Stimulated activated CD4-positive, alpha-beta T cell treated with anti-CD3 and anti-CD28 coated beads, Interleukin-12 subunit alpha, Interleukin-12 subunit beta, amount 100 ng/mL, for 4 hours (primary cell): ENCODE data around the gene MEG3.

ENCODE experiments used
- DNase-seq: peaks from one replicate; pipeline ENCODE4 v3.0.0-alpha.2; 2020

The MEG3 gene

DNA sequence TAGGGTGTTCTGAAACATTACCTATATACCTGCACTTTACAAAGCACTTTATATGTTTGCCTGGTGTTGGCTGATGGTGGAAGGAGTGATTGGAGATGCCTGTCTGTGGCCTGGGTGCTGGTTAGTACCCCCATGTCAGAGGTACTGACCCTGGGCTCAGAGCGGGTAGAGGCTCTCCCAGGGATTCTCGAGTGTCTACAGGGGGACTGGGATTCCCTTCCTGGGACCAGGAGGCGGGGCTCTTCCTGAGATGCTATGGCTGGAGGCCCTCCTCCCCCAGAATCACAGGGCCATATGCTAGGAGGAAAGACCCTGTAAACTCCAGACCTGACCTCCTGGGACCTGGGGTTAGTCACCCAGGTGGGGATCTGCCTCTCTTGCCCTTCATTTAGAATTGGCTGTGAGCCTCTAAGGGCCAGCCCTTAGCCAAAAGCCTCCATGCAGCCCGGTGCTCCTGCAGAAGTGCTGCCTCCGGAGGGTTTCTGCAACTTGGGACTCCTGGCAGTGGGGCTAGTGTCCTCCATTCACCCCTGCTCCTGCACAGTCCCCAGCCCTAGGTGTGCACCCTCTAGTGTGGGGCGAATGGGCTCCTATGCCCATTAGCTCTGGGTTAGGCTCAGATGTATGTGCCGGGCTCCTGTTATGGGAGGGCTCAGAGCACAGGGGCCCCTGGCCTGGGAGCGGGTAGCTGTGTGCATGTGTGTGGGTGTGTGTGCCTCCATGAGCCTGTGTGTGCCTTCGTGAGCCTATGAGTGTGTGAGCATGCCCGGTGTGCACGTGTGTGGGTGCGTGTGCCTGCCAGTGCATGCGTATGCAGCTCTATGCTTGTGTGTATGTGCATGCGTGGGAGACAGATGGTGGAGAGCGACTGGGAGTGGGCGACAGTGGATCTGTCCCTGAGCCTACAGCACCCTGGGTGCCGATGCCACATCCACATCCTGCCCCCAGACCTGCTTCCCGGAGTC lies 41.0 kb downstream of the MEG3 start:
- no peak for DNase-seq

DNA sequence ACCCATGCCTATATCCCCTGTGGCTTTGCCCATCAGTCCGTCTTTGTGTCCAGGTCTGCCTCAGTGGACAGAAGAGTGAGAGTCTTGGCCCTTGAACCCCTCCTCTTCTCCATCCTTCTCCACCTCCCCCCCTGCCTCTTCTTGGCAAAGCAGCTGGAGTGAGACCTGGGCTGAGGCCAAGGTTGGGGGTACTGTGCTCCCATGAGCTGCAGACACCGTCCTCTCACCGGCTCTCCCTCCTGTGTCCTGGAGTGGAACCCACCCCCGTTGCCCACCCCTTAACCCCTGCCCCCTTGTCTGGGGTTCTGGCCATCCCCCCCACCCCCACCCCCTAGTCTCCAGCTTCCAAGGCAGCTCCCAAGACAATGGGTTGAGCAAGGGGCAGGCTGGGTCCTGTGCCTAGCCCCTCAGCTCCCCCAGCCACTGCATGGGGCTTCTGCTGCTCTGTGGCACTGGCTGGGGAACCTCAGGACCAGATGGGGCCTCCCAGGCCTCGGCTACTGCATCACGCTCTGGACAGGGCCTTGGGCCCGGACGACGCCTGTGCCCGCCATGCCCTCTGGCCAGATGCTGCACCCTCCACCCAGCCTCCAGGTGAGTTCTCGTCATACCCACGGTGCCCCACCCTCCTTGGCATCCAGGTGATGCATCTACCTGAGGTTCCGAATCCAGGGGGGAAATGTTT lies 41.9 kb downstream of the MEG3 start:
- no peak for DNase-seq

DNA sequence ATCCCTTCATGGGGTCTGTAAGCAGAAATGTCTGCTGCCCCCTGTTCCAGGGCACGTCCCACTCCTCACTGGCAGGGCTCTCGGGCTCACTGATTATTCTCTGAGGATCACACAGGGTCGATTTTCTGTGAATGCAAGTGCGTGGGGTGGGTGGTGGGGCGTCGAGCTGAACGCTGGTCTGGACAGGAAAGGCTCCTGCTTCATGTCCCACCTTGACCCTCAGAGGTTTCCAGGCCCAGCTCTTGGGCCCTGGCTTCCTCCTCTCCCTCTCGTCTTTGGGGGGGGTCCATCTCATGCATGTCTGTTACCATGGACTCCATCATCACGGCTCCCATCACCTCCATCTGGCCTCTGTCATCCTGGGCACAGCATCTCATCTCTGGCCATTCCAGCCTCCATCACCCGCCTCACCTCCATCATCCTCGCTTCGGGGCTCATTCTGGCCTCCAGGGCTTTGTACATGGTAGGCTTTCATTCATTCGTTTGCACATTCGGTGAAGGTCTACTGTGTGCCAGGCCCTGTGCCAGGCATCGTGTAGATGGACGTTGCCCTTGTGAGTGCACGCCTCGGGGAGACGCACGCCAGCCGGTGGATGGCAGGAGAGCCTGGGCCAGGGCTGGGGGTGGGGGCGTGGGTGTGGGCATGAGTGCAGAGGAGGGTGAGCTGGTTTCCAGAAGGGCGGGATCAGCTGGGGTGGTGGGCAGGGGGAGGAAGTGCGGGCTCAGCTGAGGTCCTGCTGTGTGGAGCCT lies 42.9 kb downstream of the MEG3 start:
- DNase-seq = no peak

DNA sequence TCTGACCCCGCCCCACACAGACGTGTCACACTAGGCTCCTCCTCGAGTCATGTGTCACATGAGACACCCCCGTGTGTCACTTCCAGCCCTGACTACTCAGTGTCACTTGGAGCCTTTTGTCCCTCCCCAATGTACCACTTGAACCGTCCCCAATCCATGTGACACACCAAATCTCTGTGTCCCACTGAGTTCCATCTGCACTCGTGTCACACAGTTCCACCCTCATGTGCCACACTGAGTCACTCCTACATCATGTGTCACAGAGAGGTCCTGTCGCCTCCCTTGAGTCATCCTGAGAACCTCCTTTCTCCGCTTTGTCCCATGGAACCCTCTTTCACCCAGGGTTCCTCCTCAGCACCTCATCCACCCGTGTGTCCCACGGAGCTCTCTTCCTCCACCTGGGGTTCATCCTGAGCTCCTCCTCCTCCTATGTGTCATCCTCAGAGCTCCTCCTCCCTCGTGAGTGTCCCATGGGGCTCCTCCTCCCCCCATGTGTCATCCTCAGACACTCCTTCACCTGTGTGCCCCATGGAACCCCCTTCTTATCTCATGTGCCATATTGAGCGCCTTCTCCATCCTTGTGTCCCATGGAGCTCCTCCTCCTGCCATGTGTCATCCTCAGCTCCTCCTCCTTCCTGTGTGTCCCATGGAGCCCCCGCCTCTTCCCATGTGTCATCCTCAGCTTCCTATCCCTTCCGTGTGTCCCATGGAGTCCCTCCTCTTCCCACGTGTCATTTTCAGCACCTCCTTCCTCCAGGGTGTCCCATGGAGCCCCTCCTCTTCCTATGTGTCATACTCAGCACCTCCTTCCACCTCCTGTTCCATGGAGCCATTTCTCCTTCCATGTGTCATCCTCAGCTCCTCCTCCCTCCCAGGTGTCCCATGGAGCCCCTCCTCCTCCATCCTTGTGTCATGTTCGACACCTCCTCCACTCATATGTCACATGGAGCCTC lies 45.6 kb downstream of the MEG3 start:
- DNase-seq = no peak

DNA sequence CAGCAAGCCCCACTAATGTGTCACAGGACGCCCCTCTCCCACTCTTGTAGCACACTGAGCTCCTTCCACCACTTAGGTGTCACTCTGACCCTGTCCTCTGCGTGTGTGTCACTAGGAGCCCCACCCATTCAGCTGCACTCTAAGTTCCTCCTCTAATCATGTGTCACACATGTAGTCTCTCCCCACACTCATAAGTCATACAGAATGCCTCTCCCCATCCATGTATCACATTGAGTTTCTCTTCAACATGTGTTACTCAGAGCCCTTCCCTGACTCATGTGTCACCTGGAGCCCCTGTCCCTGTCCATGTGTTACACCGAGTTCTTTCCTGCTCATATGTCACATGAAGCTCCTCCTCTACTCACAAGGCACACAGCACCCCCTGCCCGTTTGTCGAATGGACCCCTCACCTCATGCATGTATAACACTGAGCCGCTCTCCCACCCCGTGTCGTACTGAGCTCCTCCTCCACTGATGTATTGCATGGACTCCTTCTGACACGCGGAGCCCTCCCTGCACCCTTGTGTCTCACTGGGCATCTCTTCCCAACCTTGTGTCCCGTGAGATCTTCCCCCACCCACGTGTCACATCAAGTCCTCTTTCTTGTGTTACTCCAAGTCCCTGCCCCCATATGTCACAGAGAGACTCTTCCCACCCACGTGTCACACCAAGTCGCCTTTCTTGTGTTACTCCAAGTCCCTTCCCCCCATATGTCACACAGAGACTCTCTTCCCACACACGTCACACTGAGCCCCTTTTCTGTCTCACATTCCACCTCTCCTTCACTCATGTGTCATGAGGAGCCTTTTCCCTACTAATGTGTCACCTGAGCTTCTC lies 46.6 kb downstream of the MEG3 start:
- DNase-seq = no peak

DNA sequence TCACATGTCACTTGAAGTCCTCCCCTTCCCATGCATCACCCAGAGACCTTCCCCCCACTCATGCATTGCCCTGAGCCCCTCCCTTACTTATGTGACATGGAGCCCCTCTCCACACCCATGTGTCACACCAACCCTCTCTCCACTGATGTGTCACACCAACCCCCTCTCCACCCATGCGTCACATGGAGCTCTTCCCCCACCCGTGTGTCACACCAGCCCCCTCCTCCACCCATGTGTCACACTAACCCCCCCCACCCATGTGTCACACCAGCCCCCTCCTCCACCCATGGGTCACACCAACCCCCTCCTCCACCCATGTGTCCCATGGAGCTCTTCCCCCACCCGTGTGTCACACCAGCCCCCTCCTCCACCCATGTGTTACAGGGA lies 47.2 kb downstream of the MEG3 start:
- no peak for DNase-seq

DNA sequence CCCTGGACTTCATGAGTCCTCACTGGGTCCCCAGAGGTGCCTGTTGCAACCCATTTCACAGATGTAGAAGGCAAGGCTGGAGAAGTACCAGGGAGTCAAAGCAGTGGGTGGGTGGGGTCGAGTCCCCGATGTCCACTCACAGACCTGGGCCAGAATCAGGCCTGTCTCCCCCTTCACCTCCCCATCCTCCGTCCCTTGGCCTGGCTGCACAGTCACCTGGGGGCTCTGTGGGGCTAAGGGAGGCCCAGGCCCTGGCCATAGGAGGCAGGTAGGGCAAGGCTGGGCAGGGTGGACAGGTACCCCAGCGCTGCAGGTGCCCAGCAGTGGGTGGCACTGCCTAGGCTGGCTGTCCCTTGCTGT lies 48.1 kb downstream of the MEG3 start:
- no peak for DNase-seq

DNA sequence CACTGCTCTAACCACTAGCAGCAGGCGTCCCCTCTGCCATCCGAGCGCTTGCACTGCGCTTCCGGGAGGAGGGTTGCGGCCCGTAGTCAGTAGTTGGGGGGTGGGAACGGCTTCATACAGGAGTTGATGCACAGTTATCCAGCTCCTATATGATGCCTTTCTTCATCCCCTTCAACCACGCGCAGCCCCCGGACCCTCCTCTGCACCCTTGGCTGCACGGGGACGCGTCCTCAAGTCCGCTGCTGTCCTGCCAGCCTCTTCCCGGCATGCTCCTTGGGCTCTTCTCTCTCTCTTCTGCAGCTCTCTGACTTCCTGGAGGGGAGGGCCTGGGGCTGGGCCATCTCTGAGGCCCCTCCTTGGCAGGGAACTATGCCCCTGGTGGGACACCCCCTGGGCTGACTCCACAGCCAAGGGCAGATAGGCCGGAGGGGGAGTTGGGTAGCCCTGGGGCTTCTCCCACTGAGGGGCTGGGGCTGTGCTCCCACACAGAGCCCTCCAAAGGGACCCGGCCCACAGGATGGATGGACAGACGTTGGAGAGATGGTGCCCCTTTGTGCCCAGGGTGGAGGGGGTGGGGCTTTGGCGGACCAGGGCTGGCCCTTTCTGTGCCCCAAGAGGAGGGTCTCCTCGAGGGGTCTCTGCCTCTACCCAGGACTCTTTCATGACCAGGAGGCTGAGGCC lies 48.6 kb downstream of the MEG3 start:
- no peak for DNase-seq

DNA sequence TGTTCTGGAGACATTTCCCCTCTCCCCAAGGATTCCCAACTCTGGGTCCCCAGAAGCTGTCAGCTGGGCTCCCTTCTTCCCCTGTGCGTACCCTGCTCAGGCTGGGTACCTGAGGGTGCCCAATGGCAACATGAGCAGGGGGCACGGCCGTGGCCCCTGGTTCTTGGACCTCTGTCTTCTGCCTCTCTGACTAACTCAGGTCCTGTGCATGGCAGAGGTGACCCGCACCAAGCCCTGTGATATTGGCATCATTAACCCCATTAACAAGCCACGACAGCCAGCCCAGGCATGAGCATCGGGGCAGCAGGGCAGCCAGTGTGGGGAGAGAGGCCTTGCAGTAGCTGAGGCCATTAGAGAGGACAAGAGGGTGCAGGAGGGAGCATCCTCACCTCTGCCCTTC lies 49.2 kb downstream of the MEG3 start:
- no peak for DNase-seq

DNA sequence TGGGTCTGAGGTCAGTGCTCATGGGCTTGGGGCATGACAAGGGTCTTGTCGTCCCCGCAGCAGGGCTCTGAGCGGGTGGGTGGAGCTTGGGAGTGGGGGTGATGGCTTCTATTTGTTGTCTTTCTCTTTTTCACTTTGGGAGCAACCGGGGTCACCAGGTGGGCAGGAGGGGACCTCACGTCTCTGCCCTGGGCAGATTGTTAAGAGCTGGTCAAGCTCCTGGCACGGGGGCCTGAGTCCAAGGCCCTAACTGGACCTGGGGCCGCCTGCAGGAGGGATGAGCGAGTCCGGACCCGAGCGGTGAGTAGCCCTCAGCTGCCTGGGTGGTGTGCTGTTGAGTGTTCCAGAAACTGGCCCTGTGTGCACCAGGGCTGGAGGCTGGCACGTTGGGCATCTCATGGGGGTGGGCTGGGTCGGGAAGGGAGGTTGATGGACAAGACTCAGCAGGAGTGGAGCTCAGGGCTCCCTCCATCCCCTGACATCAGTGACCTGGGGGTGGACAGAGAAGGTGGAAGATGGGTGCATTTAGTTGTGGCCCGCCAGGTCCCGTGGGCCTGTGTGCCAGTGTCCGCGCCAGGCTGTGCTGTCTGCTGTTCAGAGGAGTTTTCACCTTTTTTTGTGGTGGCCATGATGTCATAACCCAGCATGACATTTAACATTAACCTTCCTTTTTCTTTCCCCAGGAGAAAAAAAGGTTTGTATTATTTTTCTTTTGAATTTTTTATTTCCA lies 50.1 kb downstream of the MEG3 start:
- no peak for DNase-seq

DNA sequence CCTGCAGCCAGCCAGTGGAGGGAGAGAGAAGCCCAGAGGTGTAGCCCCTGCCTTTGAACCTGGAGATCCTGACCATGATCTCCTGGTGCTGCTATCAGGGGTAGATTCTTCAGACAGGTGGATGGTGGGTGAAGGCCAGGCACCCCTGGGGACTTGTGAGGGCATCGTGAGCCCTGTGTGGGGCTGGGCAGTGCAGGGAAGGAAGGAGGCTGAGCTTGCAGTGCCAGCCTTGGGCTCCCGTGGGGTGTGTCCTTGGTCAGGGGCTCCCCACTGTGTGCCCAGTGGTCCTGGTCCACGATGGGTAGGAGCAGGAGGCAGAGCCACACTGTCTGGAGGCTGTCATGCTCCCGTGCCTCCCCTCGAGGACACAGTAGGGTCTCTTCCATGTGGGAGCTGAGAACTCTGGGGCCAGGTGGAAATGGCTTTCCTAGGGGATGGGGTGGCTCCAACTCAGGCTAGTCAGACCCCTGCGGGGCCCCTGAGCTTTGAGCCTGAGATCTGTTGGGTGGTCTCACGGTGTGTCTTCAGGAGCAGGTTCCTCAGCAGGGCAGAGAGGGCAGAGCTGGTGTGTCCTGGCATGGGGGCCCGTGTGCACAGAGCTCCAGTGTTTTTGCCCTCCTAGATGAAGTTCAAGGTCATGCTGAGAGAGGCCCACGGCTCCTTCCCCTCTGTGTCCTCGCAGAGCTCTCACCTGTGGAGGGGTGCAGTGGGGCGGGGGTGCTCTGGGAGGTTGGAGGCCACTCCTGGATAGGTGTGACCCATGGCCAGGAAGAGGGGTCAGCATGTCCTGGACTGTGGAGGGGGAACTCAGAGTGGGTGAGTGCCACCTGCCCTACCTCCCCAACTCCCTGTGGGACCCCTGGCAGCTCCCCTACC lies 52.6 kb downstream of the MEG3 start:
- DNase-seq = no peak

DNA sequence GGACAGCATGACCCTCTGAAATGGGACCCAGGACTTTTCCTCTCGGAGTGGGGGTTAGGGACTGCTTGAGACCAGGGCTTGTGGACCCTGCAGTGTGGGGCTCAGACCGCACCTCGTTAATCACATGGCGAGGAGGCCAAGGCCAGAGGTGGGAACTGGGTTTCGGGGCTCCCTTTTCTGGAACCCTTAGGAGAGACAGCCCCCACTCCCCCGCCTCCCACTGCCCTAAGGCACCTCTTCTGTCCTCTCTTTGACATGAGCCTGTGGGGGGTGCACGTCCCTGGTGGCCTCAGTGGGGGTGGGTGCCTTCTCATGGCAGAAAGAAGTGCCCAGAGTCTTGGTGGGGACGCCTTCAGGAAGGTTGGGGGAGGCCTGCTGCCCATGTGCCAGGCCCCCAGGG lies 53.3 kb downstream of the MEG3 start:
- DNase-seq = no peak

DNA sequence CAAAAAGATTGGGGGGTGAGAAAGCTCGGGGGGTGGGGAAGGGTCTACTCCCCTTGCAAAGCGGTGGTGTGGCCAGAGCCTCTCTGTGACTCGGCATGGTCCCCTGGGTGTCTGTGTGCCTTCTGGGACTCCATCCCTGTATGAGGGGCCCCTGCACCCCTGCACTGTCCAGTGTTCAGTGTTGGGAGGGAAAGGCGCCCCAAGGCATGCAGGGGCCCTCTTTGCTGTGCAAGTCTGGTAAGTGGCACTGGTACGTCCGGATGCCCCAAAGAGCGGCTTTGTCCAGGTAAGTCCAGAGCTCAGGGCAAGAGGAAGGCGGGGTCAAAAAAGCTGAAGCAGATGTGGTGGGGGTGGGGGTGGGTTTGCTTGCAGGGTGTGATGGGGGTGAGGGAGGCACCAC lies 53.9 kb downstream of the MEG3 start:
- DNase-seq = no peak

DNA sequence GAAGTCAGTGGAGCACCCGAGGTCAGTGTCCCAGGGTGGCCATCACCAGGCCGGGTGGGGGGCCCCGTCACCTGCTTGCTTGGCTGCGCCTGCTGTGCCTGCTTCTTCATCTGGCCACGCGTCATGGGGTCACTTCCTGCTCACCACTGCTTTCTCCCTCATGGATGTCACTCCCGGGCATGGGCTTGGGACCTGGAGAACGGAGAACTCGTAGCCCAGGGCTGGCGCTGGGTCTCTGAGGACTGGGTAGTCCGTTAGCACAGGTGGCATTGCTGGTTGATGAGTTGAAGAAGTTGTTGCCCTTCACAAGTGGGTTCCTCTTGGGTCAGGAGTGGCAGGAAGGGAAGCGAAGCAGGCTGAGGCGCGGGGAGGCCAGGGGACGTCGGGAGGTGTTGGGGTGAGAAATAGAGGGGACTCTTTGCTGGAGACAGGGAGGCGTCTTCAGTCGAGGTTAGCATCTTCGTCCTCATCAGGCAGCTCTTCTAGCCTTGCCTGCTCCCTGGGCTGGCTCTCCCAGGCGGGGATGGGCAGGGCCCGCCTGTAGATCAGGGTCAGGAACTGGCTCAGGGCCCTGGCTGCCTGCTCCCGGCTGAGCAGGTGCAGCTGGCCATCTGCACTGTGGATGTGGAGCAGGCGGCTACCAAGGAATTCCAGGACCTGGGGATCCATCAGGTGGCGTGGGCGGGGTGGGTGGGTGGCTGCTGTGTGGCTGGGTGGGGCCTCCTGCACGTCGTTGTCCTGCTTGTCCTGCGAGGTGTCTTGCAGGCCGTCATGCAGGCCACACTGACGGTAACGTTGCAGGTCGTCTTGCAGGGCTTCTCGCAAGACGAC lies 54.6 kb downstream of the MEG3 start:
- no peak for DNase-seq

DNA sequence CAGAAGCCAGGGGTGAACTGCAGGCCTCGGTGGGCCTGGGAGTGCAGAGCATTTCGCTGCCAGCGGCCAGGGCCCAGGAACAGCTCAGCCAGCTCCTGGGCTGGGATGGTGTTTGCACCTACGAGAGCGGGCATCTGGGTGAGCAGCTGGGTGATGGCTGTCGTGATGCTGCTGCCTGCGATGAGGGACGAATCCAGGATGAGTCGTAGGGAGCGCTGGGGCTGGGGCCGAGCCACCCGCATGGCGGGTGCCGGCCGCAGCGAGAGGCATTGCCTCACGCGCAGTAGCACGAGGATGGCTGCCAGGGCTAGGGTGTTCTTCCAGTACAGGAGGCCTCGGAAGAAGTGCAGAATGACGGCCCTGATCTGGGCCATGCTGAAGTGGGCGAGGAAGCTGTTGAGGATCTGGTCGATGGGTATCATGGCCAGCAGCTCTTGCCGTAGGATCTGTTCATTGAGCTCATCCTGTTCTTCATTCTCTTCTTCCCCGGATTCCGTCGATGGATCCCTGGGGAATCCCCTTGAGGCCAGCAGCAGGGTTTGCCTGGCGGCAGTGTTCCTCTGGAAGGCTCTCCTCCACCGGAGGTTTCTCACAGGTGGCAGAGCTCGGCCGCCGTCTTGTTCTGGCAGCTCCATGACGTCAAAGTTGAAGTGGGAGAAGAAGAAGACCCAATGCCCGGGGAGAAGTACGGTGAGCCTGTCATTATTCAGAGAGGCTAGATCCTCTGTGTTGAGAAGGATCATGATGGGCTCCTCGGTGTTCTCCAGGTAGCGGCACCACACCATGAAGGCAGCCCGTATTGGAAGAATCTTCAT lies 55.5 kb downstream of the MEG3 start:
- no peak for DNase-seq

DNA sequence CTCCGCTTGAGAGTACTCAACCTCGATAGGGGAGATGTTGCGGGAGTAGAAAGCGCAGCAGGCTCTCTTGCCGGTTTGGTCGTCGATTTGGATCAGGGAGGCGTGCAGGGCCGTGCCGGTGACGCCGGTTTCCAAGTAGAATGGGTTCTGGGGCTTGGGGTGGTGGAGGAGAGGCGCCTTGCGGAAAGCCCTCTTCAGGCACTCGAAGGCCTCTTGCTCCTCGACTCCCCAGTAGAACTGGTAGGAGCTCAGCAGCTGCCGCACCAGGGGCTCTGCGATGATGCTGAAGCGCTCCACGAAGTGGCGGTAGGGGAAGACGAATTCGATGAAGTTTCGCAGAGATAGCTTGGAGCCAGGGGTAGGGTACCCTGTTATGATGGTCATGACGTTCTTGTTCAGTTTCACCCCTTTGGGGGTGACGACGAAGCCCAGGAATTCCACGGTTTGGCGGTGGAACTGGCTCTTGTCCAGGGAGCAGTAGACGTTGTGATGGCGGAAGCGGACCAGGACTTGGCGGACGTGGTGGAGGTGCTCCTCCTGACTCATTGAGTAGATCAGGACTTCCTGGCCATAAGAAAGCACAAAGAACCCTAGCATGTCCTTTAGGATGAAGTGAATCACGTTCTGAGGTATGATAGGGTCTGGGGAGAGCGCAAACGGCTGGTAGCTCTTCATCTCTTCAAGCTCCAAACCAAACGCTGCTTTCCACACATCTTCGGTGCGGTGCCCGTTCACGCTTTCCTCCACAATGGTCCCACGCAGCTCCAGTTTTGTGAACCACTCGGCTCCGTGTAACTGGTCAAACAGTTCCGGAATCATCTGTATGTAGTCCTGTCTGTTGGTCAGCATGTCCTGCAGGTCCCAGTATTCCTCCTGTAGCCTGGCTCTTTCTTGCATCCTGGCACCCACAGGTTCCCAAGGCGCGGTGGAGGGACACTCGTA lies 56.4 kb downstream of the MEG3 start:
- DNase-seq = no peak
